LHCN-M2 (cell line): ENCODE results near the gene IL36G. TPM values are rescaled to one million over a fixed set of nuclear protein-coding genes. Genes with fewer than 3 reads are reported as not detected.

ENCODE experiments used
- DNase-seq: peaks from one replicate; pipeline ENCODE4 v3.0.0-alpha.2; 2012; ENCODE audit warnings: low read depth
- total RNA-seq: library from RNA; depleted of rRNA; stranded (reverse); fragments of >200 nt; gene quantifications from 2 replicates; pipeline ENCODE4 v1.2.3, GENCODE V29; 2014; rRNA removed

Gene IL36G
- total RNA-seq, 1 experiment from 2014 or later, result not detected

DNA sequence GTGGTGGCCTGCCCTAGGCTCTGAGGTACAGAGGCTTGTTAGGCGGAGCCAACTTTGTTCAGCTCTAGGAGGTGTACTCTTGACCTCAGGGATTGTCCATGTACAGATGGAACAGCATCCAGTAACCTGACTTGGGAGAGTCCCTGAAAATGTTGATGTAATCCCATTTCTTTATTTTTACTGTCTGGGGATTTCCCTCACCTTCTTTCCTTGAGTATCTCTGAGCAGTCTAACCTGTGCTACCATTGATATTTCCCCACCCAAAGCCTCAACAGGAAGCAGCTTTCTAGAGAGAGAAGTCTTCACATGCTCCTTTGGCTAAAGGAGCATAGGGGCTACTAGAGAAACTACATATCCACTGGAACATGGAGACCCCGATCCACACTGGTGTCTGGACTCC lies 37.8 kb downstream of the IL36G start:
- DNase-seq, result no peak

DNA sequence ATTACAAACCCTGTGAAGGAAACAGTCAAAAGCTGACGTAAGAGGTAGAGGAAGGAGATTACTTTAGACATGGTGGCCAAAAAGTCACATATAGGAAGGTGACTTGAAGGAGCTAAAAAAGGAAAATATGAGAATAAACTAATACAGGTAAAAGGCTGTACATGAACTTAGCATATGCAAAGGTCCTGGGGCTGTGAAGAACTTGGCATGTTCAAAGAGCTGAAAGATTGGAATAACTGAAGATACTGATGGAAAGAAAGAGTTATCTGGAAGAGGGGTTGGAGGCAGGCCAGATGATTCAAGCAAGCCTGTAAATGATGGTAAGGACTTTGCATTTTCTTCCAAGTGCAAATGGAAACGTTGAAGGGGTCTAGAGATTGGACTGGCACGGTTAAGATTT lies 40.7 kb downstream of the IL36G start:
- DNase-seq, result no peak

DNA sequence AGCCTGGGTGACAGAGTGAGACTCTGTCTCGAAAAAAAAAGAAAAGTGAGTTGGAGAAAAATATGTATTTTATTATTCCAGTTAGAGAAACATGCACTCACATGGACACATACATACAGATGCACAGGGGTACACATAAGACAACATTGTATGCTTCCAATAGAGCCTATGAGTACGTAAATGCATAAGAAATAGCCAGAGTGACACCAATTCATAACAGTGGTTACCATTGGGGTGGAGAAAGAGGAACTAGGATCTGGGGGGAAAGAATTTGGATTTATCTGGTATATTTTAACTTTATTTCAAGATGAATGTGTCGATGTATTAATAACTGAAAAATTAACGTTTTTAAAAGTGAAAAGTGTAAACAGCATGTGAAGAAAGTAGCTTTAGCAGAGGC lies 43.5 kb downstream of the IL36G start:
- no peak for DNase-seq

DNA sequence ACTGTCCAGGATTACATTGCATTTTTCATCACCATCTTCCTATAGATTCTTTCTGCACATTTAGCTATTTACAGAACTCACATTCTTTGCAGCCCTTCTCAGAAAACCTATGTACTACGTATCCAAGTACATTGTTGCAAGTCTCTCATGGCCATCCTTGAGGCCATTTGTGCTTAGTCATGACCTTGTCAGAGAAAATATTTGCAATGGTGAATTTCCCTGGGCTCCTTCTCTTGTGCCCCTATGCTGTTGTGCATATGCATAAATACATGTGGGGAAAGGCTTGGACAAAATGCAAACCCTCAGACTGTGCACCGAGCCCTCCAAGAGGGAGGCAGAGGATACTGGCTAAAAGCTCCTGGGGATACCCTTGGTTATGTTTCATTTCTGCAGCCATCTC lies 47.0 kb downstream of the IL36G start:
- DNase-seq, result no peak

DNA sequence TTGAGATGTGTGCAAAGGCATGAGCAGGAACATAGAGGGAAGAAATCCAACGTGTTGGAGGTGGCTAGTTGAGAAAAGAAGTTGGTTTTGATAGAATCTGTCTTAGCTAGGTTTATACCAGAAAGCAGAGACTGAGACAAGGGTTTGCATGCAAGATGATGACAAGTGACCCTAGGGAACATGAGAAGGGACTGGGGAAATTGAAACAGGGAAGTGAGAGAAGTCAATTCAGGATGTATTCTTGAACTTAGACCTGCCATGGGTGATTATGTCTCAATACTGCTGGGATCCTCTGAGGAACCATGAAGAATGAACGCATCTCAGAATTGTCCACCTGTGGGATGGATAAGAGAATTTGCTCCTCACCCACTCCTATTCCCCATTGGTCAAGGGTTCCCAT lies 47.9 kb downstream of the IL36G start:
- no peak for DNase-seq

DNA sequence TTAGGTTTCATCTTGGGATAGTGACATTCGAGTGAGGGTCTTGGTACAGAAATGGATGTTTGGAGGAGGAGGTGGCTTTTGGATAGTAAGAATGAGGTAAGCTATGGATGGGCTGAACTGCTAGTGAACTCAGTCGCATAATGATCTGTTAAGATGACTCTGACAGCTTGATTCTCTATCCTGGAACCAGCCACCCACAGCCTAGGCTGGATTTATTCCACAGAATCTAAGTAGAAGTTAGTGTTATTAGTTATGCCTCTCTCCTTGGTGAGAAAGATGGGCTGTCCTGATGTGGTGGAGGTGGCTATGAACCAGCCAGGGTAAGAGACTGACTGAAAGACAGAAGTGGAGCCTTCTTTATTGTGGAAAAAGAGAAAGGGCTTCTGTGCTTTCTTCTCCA lies 49.9 kb downstream of the IL36G start:
- DNase-seq, result no peak

DNA sequence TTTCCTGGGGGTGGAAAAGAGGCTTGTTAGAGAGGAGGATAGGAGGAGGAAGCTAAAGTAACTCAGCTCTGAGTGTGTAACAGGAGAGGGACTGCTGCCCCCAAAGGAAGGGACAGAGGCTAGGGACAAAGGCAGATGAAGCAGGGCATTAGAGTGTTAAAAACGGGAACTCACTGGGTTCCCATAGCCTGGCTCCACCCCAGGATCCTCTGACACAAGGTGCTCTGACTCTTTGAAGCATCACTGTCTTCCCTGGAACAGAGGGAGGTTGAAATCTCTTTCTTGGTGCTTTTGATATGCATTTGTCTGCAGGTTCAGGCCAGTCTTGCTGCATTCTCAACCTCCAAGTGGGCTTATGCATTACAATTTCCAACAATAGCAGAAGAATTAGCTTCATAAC lies 50.3 kb downstream of the IL36G start:
- DNase-seq, result no peak

DNA sequence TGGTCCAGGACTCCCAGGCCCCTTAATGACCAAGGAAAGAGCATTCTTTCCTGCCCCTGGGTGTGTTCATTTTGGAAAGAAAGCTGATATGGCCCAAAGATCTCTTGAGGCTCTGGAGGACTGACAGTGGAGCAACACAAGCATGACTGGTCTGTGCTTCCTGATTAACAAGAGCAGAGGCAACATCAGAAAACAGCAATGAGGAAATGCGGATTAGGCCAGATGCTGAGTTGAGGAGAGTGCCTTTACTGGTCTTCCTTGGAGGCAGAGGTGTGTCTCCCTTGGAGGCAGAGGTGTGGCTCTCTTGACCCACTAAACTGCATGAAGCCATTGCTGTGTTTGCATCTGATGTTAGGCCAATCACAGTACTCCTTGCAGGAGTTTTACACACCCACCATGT lies 54.9 kb downstream of the IL36G start:
- DNase-seq, result no peak

DNA sequence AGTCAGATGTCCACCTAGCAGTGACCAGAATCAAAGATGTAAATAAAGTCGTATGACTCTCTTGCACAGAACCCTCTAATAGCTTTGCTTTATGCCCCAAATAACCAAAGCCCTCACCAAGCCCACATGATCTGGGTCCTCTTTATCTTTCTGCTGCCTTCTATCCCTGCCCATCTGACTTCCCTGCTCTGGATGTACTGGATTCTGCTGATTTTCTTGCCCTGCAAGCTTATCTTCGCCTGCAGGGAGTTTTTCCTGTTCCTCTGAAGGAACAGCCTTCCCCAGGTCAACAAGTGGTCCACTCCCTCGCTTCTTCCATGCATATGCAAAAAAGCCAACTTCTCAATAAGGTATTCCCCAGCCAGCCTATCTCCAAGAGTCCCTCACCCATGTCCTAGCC lies 56.2 kb downstream of the IL36G start:
- no peak for DNase-seq

Other genes starting within 250 kb of the IL36G start
- 23.9 and 33.2 TPM in 2 replicates for gene CKAP2L, start 213.4 kb upstream of the IL36G start, total RNA-seq
- not detected in 2 replicates for gene IL1A, start 193.5 kb upstream of the IL36G start, total RNA-seq
- gene IL1B, start 141.2 kb upstream of the IL36G start, total RNA-seq, result 0.06 and 0.86 TPM in 2 replicates
- 0.75 TPM in 1 of 2 replicates, not detected in the other for gene IL37, start 66.8 kb upstream of the IL36G start, total RNA-seq
- gene IL36A, start 27.5 kb downstream of the IL36G start, total RNA-seq, result not detected in 2 replicates
- not detected in 2 replicates for gene IL36B, start 74.9 kb downstream of the IL36G start, total RNA-seq
- gene IL36RN, start 81.2 kb downstream of the IL36G start, total RNA-seq, result not detected in 2 replicates
- gene IL1F10, start 90.0 kb downstream of the IL36G start, total RNA-seq, result not detected in 2 replicates
- not detected in 2 replicates for gene IL1RN, start 149.6 kb downstream of the IL36G start, total RNA-seq
- gene PSD4, start 196.0 kb downstream of the IL36G start, total RNA-seq, result 1.0 and 1.5 TPM in 2 replicates